KMS-11 (cell line): ENCODE measurements around the gene ZBTB43.

ENCODE experiments used
- H2AFZ ChIP-seq: fragments of 200-600 bp; sonication (generic); 2 replicates; pipeline ENCODE4 v1.6.1; 2016; ENCODE audit warnings: antibody characterized with exemption, mixed run types, low read depth
- H3K27ac ChIP-seq: fragments of 200-600 bp; sonication (generic); 2 replicates; pipeline ENCODE4 v1.6.1; 2016; ENCODE audit warnings: mild to moderate bottlenecking, mixed run types
- H3K27me3 ChIP-seq: fragments of 200-600 bp; sonication (generic); 2 replicates; pipeline ENCODE4 v1.6.1; 2017; ENCODE audit warnings: mild to moderate bottlenecking, low read depth, mixed run types, moderate library complexity; ENCODE audit not compliant: insufficient read depth
- H3K36me3 ChIP-seq: fragments of 200-600 bp; sonication (generic); 2 replicates; pipeline ENCODE4 v1.6.1; 2017; ENCODE audit warnings: mild to moderate bottlenecking, mixed run types; ENCODE audit not compliant: insufficient read depth
- H3K4me1 ChIP-seq: fragments of 200-600 bp; sonication (generic); 2 replicates; pipeline ENCODE4 v1.6.1; 2016; ENCODE audit warnings: mild to moderate bottlenecking, low read depth, mixed run types; ENCODE audit not compliant: poor library complexity, severe bottlenecking
- H3K4me2 ChIP-seq: fragments of 200-600 bp; sonication (generic); 2 replicates; pipeline ENCODE4 v1.7.0; 2016; ENCODE audit warnings: mild to moderate bottlenecking, mixed run types
- H3K4me3 ChIP-seq: fragments of 200-600 bp; sonication (generic); IDR thresholded peaks from 2 replicates; pipeline ENCODE4 v1.6.1; 2017; ENCODE audit warnings: low read depth, low read length, mixed read lengths; ENCODE audit not compliant: insufficient read depth
- H3K79me2 ChIP-seq: fragments of 200-600 bp; sonication (generic); 2 replicates; pipeline ENCODE4 v1.6.1; 2016; ENCODE audit warnings: low read depth, mixed run types; ENCODE audit not compliant: insufficient read depth
- H3K9ac ChIP-seq: fragments of 200-600 bp; sonication (generic); 2 replicates; pipeline ENCODE4 v1.6.1; 2016; ENCODE audit warnings: mild to moderate bottlenecking, mixed run types
- H4K20me1 ChIP-seq: fragments of 200-600 bp; sonication (generic); 2 replicates; pipeline ENCODE4 v1.6.1; 2016; ENCODE audit warnings: mild to moderate bottlenecking, mixed run types; ENCODE audit not compliant: insufficient read depth
- CTCF ChIP-seq: fragments of 200-600 bp; sonication (generic); conservative IDR thresholded peaks from 2 replicates; pipeline ENCODE4 v1.6.1; 2017; ENCODE audit warnings: low read depth, mild to moderate bottlenecking, antibody characterized with exemption, low read length, moderate library complexity, mixed read lengths

Gene ZBTB43

GRCh38 chr9:126880947-126881332 lies 76.1 kb downstream of the ZBTB43 start:
- Histone ChIP-seq H3K4me2 (no peak overlapping the region), H3K4me3 (no peak overlapping the region), H3K27me3 (no peaks in the 10 kb centered on the region), H3K27ac (no peak overlapping the region), H2AFZ (no peak overlapping the region), H3K9ac (no peak overlapping the region), H4K20me1 (no peaks in the 10 kb centered on the region; the same call in 1 of the 2 replicates), H3K36me3 (no peaks in the 10 kb centered on the region), H3K4me1 (no peaks in the 10 kb centered on the region), H3K79me2 (no peaks in the 10 kb centered on the region)
- TF ChIP-seq CTCF = no peak

DNA sequence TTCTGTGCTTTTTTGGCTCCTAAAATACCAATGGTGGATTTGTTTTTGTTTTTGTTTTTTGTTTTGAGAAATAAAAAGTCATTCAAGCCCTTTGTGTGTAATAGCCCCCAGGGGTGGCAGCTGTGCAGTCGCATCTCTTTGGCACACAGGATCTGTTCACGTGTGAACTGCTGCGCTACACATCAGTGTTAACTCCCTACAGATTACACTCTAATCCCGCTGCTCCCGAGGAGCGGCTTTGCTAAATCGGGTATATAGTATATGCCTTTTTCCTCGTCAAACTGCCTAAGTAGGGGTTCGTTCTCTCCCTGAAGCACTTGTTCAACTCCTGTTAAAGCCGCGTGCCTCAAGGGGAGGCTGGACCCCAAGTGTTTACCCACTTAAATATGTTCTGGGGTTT lies 77.9 kb downstream of the ZBTB43 start:
- Histone ChIP-seq H3K9ac (no peak overlapping the region), H3K4me2 (no peak overlapping the region), H3K27me3 (no peaks in the 10 kb centered on the region), H3K36me3 (no peaks in the 10 kb centered on the region), H3K79me2 (no peaks in the 10 kb centered on the region), H3K27ac (no peak overlapping the region), H3K4me3 (no peak overlapping the region), H2AFZ (no peak overlapping the region), H4K20me1 (no peaks in the 10 kb centered on the region), H3K4me1 (no peaks in the 10 kb centered on the region)
- TF ChIP-seq CTCF = no peak

DNA sequence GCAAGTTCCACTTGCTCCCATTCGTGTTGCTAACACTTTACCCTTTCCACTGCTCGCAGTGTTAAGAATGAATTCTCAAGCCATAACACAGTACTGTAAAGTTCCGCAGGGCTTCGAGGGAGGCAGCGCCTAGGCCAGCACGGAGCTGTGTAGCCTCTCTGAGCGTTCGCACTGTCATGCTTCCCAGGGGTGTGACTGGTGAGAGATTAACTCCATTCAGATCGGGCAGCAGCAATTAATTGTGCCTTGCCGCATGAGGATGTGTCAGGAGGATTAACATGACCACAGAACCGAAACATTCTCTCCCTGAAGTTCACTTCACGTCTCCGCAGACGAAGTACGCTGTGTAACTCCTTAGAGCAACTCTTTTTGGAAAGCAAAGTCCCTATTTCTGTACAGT lies 78.8 kb downstream of the ZBTB43 start:
- no peaks in the 10 kb centered on the region for H4K20me1 ChIP-seq
- H3K36me3 ChIP-seq = no peaks in the 10 kb centered on the region
- no peak overlapping the region for H3K27ac ChIP-seq
- H3K79me2 ChIP-seq = no peaks in the 10 kb centered on the region
- no peak for TF ChIP-seq CTCF
- no peak overlapping the region for H3K9ac ChIP-seq
- H3K4me1 ChIP-seq = no peaks in the 10 kb centered on the region
- H2AFZ ChIP-seq = no peak overlapping the region
- no peak overlapping the region for H3K4me3 ChIP-seq
- H3K27me3 ChIP-seq = no peaks in the 10 kb centered on the region
- no peak overlapping the region for H3K4me2 ChIP-seq

- Histone ChIP-seq H3K4me3 (no peak overlapping the region), H3K4me2 (no peak overlapping the region), H4K20me1 (no peaks in the 10 kb centered on the region), H3K79me2 (no peaks in the 10 kb centered on the region), H2AFZ (no peak overlapping the region), H3K27me3 (no peaks in the 10 kb centered on the region), H3K4me1 (no peaks in the 10 kb centered on the region), H3K9ac (no peak overlapping the region), H3K36me3 (no peaks in the 10 kb centered on the region), H3K27ac (no peak overlapping the region)
- no peak for TF ChIP-seq CTCF
Observed at GRCh38 chr9:126885131-126885641, 80.3 kb downstream of the ZBTB43 start.
